Measurements from ENCODE around the gene LY86.

DNA sequence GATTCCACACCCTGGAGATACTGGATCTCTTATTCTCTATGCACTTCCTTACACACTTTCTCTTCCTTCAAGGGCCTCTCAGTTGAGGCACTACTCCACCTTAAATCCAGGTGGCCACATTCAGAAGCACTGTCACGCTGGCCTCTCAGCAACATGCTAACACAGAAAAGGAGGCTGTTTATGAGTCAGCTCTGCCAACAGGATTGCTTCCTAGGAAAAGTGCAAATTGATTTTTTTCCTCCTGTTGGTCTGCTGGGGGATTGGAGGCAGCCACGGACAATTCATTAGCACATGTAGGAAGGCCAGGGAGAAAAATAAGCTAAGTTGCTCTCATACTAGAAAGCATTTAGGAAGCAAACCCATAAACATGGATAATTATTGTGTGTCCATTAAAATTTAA lies 20.9 kb downstream of the LY86 start:
- TF ChIP-seq, protein P1, sequence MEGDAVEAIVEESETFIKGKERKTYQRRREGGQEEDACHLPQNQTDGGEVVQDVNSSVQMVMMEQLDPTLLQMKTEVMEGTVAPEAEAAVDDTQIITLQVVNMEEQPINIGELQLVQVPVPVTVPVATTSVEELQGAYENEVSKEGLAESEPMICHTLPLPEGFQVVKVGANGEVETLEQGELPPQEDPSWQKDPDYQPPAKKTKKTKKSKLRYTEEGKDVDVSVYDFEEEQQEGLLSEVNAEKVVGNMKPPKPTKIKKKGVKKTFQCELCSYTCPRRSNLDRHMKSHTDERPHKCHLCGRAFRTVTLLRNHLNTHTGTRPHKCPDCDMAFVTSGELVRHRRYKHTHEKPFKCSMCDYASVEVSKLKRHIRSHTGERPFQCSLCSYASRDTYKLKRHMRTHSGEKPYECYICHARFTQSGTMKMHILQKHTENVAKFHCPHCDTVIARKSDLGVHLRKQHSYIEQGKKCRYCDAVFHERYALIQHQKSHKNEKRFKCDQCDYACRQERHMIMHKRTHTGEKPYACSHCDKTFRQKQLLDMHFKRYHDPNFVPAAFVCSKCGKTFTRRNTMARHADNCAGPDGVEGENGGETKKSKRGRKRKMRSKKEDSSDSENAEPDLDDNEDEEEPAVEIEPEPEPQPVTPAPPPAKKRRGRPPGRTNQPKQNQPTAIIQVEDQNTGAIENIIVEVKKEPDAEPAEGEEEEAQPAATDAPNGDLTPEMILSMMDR (IDR thresholded peaks at IDR 0.05; ENCODE audit: poor library complexity, severe bottlenecking), result no peak
- TF ChIP-seq TAF1 (IDR thresholded peaks at IDR 0.05; ENCODE audit: low read depth) (no peak), POLR2AphosphoS5 (IDR thresholded peaks at IDR 0.05) (no peak), EZH2 (IDR thresholded peaks at IDR 0.05; ENCODE audit: borderline replicate concordance, insufficient read depth, low read length, poor library complexity, severe bottlenecking) (no peak), EP300 (conservative IDR thresholded peaks at IDR 0.05; ENCODE audit: poor library complexity, severe bottlenecking) (no peak), SMC3 (conservative IDR thresholded peaks at IDR 0.05; ENCODE audit: poor library complexity) (no peak), RAD21 (conservative IDR thresholded peaks at IDR 0.05) (no peak), MXI1 (conservative IDR thresholded peaks at IDR 0.05; ENCODE audit: poor library complexity, severe bottlenecking) (no peak)
- TF ChIP-seq, protein P2, sequence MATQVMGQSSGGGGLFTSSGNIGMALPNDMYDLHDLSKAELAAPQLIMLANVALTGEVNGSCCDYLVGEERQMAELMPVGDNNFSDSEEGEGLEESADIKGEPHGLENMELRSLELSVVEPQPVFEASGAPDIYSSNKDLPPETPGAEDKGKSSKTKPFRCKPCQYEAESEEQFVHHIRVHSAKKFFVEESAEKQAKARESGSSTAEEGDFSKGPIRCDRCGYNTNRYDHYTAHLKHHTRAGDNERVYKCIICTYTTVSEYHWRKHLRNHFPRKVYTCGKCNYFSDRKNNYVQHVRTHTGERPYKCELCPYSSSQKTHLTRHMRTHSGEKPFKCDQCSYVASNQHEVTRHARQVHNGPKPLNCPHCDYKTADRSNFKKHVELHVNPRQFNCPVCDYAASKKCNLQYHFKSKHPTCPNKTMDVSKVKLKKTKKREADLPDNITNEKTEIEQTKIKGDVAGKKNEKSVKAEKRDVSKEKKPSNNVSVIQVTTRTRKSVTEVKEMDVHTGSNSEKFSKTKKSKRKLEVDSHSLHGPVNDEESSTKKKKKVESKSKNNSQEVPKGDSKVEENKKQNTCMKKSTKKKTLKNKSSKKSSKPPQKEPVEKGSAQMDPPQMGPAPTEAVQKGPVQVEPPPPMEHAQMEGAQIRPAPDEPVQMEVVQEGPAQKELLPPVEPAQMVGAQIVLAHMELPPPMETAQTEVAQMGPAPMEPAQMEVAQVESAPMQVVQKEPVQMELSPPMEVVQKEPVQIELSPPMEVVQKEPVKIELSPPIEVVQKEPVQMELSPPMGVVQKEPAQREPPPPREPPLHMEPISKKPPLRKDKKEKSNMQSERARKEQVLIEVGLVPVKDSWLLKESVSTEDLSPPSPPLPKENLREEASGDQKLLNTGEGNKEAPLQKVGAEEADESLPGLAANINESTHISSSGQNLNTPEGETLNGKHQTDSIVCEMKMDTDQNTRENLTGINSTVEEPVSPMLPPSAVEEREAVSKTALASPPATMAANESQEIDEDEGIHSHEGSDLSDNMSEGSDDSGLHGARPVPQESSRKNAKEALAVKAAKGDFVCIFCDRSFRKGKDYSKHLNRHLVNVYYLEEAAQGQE (IDR thresholded peaks at IDR 0.05; ENCODE audit: borderline replicate concordance), result no peak

All from neural cell (in vitro differentiated cells).